ENCODE measurements around the gene OR6A2.

Gene OR6A2

GRCh38 chr11:6799402-6799801, at the start of gene OR6A2:
TSS of gene OR6A2 (minus strand) at chr11:6799689. CDS start at chr11:6795708, 3,981 bp downstream.
- no peak within 1 kb of the TSS for H3K4me3 ChIP-seq (replicated peaks; ENCODE audit: low read depth, low read length)
- no peak for TF ChIP-seq CTCF (IDR thresholded peaks at IDR 0.05; ENCODE audit: low read depth, low read length, missing control alignments)
- DNase-seq (ENCODE audit: extremely low read depth, low read depth): no peak

GRCh38 chr11:6845383-6845782, 45.9 kb upstream of the OR6A2 start, which contains the start of gene OR10A5:
TSS of gene OR10A5 (plus strand) at chr11:6845683. CDS start at chr11:6845683, 0 bp downstream.
- TF ChIP-seq CTCF (IDR thresholded peaks at IDR 0.05; ENCODE audit: low read depth, low read length, missing control alignments): no peak
- H3K4me3 ChIP-seq (replicated peaks; ENCODE audit: low read depth, low read length): no peak within 1 kb of the TSS
- no peak for DNase-seq (ENCODE audit: extremely low read depth, low read depth)

- no peak overlapping the region for H3K4me3 ChIP-seq (replicated peaks; ENCODE audit: low read depth, low read length)
- DNase-seq (ENCODE audit: extremely low read depth, low read depth): no peak
- TF ChIP-seq CTCF (IDR thresholded peaks at IDR 0.05; ENCODE audit: low read depth, low read length, missing control alignments): no peak
Measured at GRCh38 chr11:6844356-6844755, 44.9 kb upstream of the OR6A2 start.

GRCh38 chr11:6843670-6844069, 44.2 kb upstream of the OR6A2 start:
- DNase-seq (ENCODE audit: extremely low read depth, low read depth): no peak
- no peak overlapping the region for H3K4me3 ChIP-seq (replicated peaks; ENCODE audit: low read depth, low read length)
- TF ChIP-seq CTCF (IDR thresholded peaks at IDR 0.05; ENCODE audit: low read depth, low read length, missing control alignments): no peak

GRCh38 chr11:6841694-6842093, 42.2 kb upstream of the OR6A2 start:
- no peak overlapping the region for H3K4me3 ChIP-seq (replicated peaks; ENCODE audit: low read depth, low read length)
- TF ChIP-seq CTCF (IDR thresholded peaks at IDR 0.05; ENCODE audit: low read depth, low read length, missing control alignments): no peak
- no peak for DNase-seq (ENCODE audit: extremely low read depth, low read depth)

- no peak for DNase-seq (ENCODE audit: extremely low read depth, low read depth)
- H3K4me3 ChIP-seq (replicated peaks; ENCODE audit: low read depth, low read length): no peak overlapping the region
- no peak for TF ChIP-seq CTCF (IDR thresholded peaks at IDR 0.05; ENCODE audit: low read depth, low read length, missing control alignments)
Measured at GRCh38 chr11:6834021-6834420, 34.5 kb upstream of the OR6A2 start.

- no peak overlapping the region for H3K4me3 ChIP-seq (replicated peaks; ENCODE audit: low read depth, low read length)
- no peak for TF ChIP-seq CTCF (IDR thresholded peaks at IDR 0.05; ENCODE audit: low read depth, low read length, missing control alignments)
- DNase-seq (ENCODE audit: extremely low read depth, low read depth): no peak
Measured at GRCh38 chr11:6833356-6833755, 33.9 kb upstream of the OR6A2 start.

All from HFF-Myc (cell line).